Measurements from ENCODE around the gene PLEKHO2.

Gene PLEKHO2

GRCh38 chr15:64896371-64897069, 54.8 kb downstream of the PLEKHO2 start:
- TF ChIP-seq CTCF (IDR thresholded peaks at IDR 0.05; ENCODE audit: low read depth, low read length) = no peak
- no peak for DNase-seq (ENCODE audit: extremely low read depth, low read depth)

- TF ChIP-seq CTCF (IDR thresholded peaks at IDR 0.05; ENCODE audit: low read depth, low read length) = no peak
- DNase-seq (ENCODE audit: extremely low read depth, low read depth) = no peak
These were observed 55.8 kb downstream of the PLEKHO2 start for GRCh38 chr15:64897345-64897985.

- no peak for DNase-seq (ENCODE audit: extremely low read depth, low read depth)
- TF ChIP-seq CTCF (IDR thresholded peaks at IDR 0.05; ENCODE audit: low read depth, low read length) = no peak
These were observed 56.7 kb downstream of the PLEKHO2 start for GRCh38 chr15:64898406-64898805.

GRCh38 chr15:64901141-64901540, 59.4 kb downstream of the PLEKHO2 start:
- DNase-seq (ENCODE audit: extremely low read depth, low read depth) = no peak
- no peak for TF ChIP-seq CTCF (IDR thresholded peaks at IDR 0.05; ENCODE audit: low read depth, low read length)

GRCh38 chr15:64901914-64902313, 60.2 kb downstream of the PLEKHO2 start:
- TF ChIP-seq CTCF (IDR thresholded peaks at IDR 0.05; ENCODE audit: low read depth, low read length) = no peak
- DNase-seq (ENCODE audit: extremely low read depth, low read depth) = no peak

- no peak for DNase-seq (ENCODE audit: extremely low read depth, low read depth)
- TF ChIP-seq CTCF (IDR thresholded peaks at IDR 0.05; ENCODE audit: low read depth, low read length) = no peak
These were observed 61.1 kb downstream of the PLEKHO2 start for GRCh38 chr15:64902863-64903262.

- TF ChIP-seq CTCF (IDR thresholded peaks at IDR 0.05; ENCODE audit: low read depth, low read length) = no peak
These were observed 61.7 kb downstream of the PLEKHO2 start for GRCh38 chr15:64903326-64903950.

More at GRCh38 chr15:64903326-64903950, 61.7 kb downstream of the PLEKHO2 start:
- no peak for DNase-seq (ENCODE audit: extremely low read depth, low read depth)

Data from AG09319 (cell line).